Smooth muscle cell of the coronary artery (primary cell): Measurements from ENCODE around the gene EFEMP1. TPM values are rescaled to one million over a fixed set of nuclear protein-coding genes. Genes with fewer than 3 reads are reported as not detected.

Experiments used
- total RNA-seq: library from RNA; depleted of rRNA; stranded (reverse); fragments of >200 nt; gene quantifications from 2 replicates; pipeline ENCODE4 v1.2.3, GENCODE V29; 2014; ENCODE audit warnings: low replicate concordance

The EFEMP1 gene
- total RNA-seq: 2,454 and 4,421 TPM in 2 replicates

GRCh38 chr2:55923091-55923981, at the start of gene EFEMP1:
Gene EFEMP1 (minus strand): TSS chr2:55923782. CDS start chr2:55922440, 1,342 bp downstream.

Other genes starting within 250 kb of the EFEMP1 start
- 24.0 and 26.8 TPM in 2 replicates for gene PNPT1, start 229.9 kb downstream of the EFEMP1 start, total RNA-seq